GM12878 (cell line): Measurements from ENCODE around the gene CFLAR. TPM values are rescaled to one million over a fixed set of nuclear protein-coding genes. Genes with fewer than 3 reads are reported as not detected.

ENCODE experiments used
- ATAC-seq: fragments of 200-7000 bp; cut with Tn5 transposase; 3 replicates; pipeline ENCODE4 v1.9.1; 2020; ENCODE audit warnings: mild to moderate bottlenecking, moderate library complexity
- BruUV-seq: library from RNA; stranded (reverse); fragments of 400-500 nt; replicated peaks from 2 replicates; lab custom pipeline; 2021; lab: Mats Ljungman, UMichigan
- CTCF ChIA-PET: fragments of 300-600 bp; sonication (Branson Sonifier 250); formaldehyde crosslinking; extraction: SDS; loops from one replicate; lab custom pipeline; 2021; ENCODE audit warnings: inconsistent platforms; lab: Yijun Ruan, JAX
- POLR2A ChIA-PET: fragments of 350-600 bp; formaldehyde crosslinking; extraction: SDS; loops from one replicate; lab custom pipeline; 2021; ENCODE audit warnings: inconsistent platforms; lab: Charles Lee
- RAD21 ChIA-PET: fragments of 300-600 bp; sonication (Branson Sonifier 250); formaldehyde crosslinking; loops from one replicate; lab custom pipeline; 2023; ENCODE audit warnings: antibody characterized with exemption; ENCODE audit not compliant: unreplicated experiment; lab: Charles Lee
- SMC1A ChIA-PET: fragments of 300-600 bp; sonication (Branson Sonifier 250); formaldehyde crosslinking; loops from one replicate; lab custom pipeline; 2023; ENCODE audit not compliant: unreplicated experiment, uncharacterized antibody; lab: Charles Lee
- DNase-seq: peaks from one replicate; pipeline ENCODE4 v3.0.0-alpha.2; 2011; ENCODE audit warnings: low read depth, low spot score
- FAIRE-seq: peaks from 3 replicates; lab custom pipeline; 2011; peaks lifted over from hg19 to GRCh38; lab: Jason Lieb, UNC
- H2AFZ ChIP-seq: 2 replicates; pipeline ENCODE4 v1.6.0; 2011; ENCODE audit warnings: low read depth, low read length, control low read depth; ENCODE audit not compliant: control insufficient read depth
- H3K27ac ChIP-seq: 2 replicates; pipeline ENCODE4 v1.5.1; 2011; ENCODE audit warnings: control low read depth; ENCODE audit not compliant: control insufficient read depth, insufficient read depth
- H3K27me3 ChIP-seq, 2 experiments: replicated peaks in 1 of 2; 2 replicates each; pipeline versions ENCODE4 v1.6.0 to v1.6.1; 2011; ENCODE audit warnings: low read length in 1 of 2; ENCODE audit not compliant: control insufficient read depth in 2 of 2, insufficient read depth in 2 of 2
- H3K36me3 ChIP-seq, 2 experiments: 2 replicates each; pipeline ENCODE4 v1.5.1; 2011; ENCODE audit warnings: low read length in 1 of 2; ENCODE audit not compliant: control insufficient read depth in 2 of 2, insufficient read depth in 2 of 2
- H3K4me1 ChIP-seq: 2 replicates; pipeline ENCODE4 v1.6.1; 2011; ENCODE audit warnings: mild to moderate bottlenecking, low read length, moderate library complexity, mixed read lengths; ENCODE audit not compliant: control insufficient read depth, insufficient read depth
- H3K4me2 ChIP-seq: 2 replicates; pipeline ENCODE4 v1.6.0; 2011; ENCODE audit warnings: control low read depth; ENCODE audit not compliant: control insufficient read depth, insufficient read depth
- H3K4me3 ChIP-seq: fragments of 200-600 bp; sonication (generic); 2 replicates; pipeline ENCODE4 v1.5.1; 2016
- H3K79me2 ChIP-seq: 2 replicates; pipeline ENCODE4 v1.6.0; 2011; ENCODE audit warnings: low read length; ENCODE audit not compliant: control insufficient read depth, insufficient read depth
- H3K9ac ChIP-seq: 2 replicates; pipeline ENCODE4 v1.8.0; 2011; ENCODE audit warnings: low read length, control low read depth, mixed read lengths; ENCODE audit not compliant: control insufficient read depth, insufficient read depth
- H3K9me3 ChIP-seq: replicated peaks from 3 replicates; pipeline ENCODE4 v1.5.1; 2011; ENCODE audit warnings: mild to moderate bottlenecking, low read length; ENCODE audit not compliant: control insufficient read depth, insufficient read depth
- H4K20me1 ChIP-seq: 2 replicates; pipeline ENCODE4 v1.6.0; 2011; ENCODE audit not compliant: control insufficient read depth, insufficient read depth
- CBFB ChIP-seq: IDR thresholded peaks from 2 replicates; pipeline ENCODE4 v1.6.1; 2016; ENCODE audit warnings: antibody characterized with exemption, low read depth
- CEBPB ChIP-seq, 2 experiments: fragments of 150-350 bp in 1 of 2; IDR thresholded peaks; 2 replicates each; pipeline ENCODE4 v1.6.1; 2012 to 2014; ENCODE audit warnings: low read depth in 2 of 2, low read length in 2 of 2, borderline replicate concordance in 1 of 2, inconsistent platforms in 1 of 2
- FOXM1 ChIP-seq: IDR thresholded peaks from 2 replicates; pipeline ENCODE4 v1.6.1; 2012; ENCODE audit warnings: low read depth, mild to moderate bottlenecking, inconsistent platforms, low read length, moderate library complexity
- HDAC6 ChIP-seq: fragments of 200-600 bp; sonication (generic); IDR thresholded peaks from one replicate; pipeline ENCODE4 v1.8.0; 2017; ENCODE audit warnings: antibody characterized with exemption; ENCODE audit not compliant: unreplicated experiment
- MTA2 ChIP-seq: fragments of 450-650 bp; IDR thresholded peaks from 2 replicates; pipeline ENCODE4 v1.6.1; 2016; ENCODE audit warnings: low read depth, mild to moderate bottlenecking, moderate library complexity
- POU2F2 ChIP-seq: IDR thresholded peaks from 3 replicates; pipeline ENCODE4 v1.6.1; 2011; ENCODE audit warnings: low read depth, mild to moderate bottlenecking, low read length, borderline replicate concordance
- RBBP5 ChIP-seq: fragments of 200-600 bp; sonication (generic); conservative IDR thresholded peaks from 2 replicates; pipeline ENCODE4 v1.6.1; 2016
- ZNF217 ChIP-seq: fragments of 450-650 bp; IDR thresholded peaks from 2 replicates; pipeline ENCODE4 v1.6.1; 2017; ENCODE audit warnings: antibody characterized with exemption, mild to moderate bottlenecking
- WGBS: methylation state at CpG from one replicate; pipeline ENCODE4 v1.1.6; 2016; ENCODE audit warnings: low lambda C conversion rate; ENCODE audit not compliant: insufficient replicate concordance, insufficient coverage; ENCODE audit errors: missing lambda C conversion rate; 5-methylcytosine and 5-hydroxymethylcytosine counted together
- in situ Hi-C: fragments of 300-500 bp; cut with MboI; formaldehyde crosslinking; loops from 9 replicates; pipeline ENCODE4 v1.14.3; 2018; ENCODE audit warnings: mixed read lengths
- intact Hi-C: fragments of 100-400 bp; cut with micrococcal nuclease; formaldehyde crosslinking; loops from one replicate; pipeline ENCODE4 v1.14.2; 2022; ENCODE audit not compliant: unreplicated experiment
- polyA plus RNA-seq, 11 experiments: library from polyadenylated mRNA; depleted of rRNA in 4 of 11; unstranded in 6 of 11; stranded (reverse) in 5 of 11; fragments of >200 nt; fragmentation: Nextera tagmentation in 4 of 11; fragmentation: Illumina TruSeq in 1 of 11; extraction: Ambion mirVana in 4 of 11; extraction: Trizol in 1 of 11; gene quantifications; 1 replicate in 1 of 11; 2 replicates in 10 of 11; pipeline versions ENCODE4 v1.2.1 to v1.2.3, GENCODE V29; 2011 to 2016; ENCODE audit warnings: inconsistent platforms in 2 of 11, missing spikeins in 2 of 11, low read depth in 1 of 11
- total RNA-seq, 4 experiments: library from RNA; depleted of rRNA in 3 of 4; stranded (reverse); fragments of >200 nt in 3 of 4; fragmentation: Illumina TruSeq in 1 of 4; extraction: Trizol in 1 of 4; gene quantifications; 2 replicates each; pipeline versions ENCODE4 v1.2.1 to v1.2.3, GENCODE V29; 2013 to 2021
- TF ChIP-seq, protein P1 (sequence below): fragments of 450-650 bp; IDR thresholded peaks from 2 replicates; pipeline ENCODE4 v1.6.1; 2017; ENCODE audit warnings: mild to moderate bottlenecking, moderate library complexity

The CFLAR gene
- total and polyA plus RNA-seq, 10 of the 15 experiments (the other 5 are each of a cell fraction or from before 2014, with no cell fraction given) = 80.6 to 181 (median 101) TPM

DNA sequence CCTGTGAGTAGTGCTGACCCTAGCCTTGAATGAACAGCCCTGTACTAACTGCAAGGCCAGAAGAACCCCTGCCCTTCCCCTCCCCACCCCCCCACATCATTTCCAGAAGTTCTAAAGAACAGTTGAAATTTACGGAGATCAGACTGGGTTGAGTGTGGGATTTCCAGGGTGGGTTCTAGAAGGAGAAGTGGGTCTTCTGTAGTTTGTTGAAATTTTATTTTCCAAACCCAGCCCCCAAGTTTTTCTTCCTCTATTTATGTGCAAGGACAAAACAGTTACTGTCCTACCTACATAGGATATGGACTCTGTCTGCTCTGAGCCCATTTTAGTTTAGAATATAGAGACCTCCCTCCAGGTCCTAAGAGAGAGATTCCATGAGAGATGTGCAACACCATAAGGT, 40.7 kb downstream of the CFLAR start:
- no peaks in the 10 kb centered on the region for H3K9me3 ChIP-seq
- H4K20me1 ChIP-seq = no peaks in the 10 kb centered on the region
- no peak overlapping the region for H2AFZ ChIP-seq
- ChIA-PET RAD21 (interaction anchor here (2.4 to 3.8 kb wide), 3 partner anchors 21 to 76 kb away, joined by 13 to 71 read pairs (median 31); partner anchors contain the start of gene CFLAR), SMC1A (interaction anchor here (1.7 to 4.6 kb wide), 7 partner anchors 8 to 87 kb away, joined by 6 to 63 read pairs (median 28); partner anchors contain the start of genes CFLAR, HYCC2 and NDUFB3), POLR2A (interaction anchor here (2.0 to 2.2 kb wide), 2 partner anchors 24 to 26 kb away, joined by 6 to 10 read pairs; no protein-coding TSS in a partner anchor)
- 0% methylated on average over 1 of the region's 1 CpG for WGBS
- no peak overlapping the region for H3K4me3 ChIP-seq
- no peak overlapping the region for H3K4me2 ChIP-seq
- TF ChIP-seq RBBP5 = no peak
- no peak for TF ChIP-seq POU2F2
- TF ChIP-seq CEBPB (IDR thresholded peaks at IDR 0.05; ENCODE audit: borderline replicate concordance in 1 of 2, low read depth in 2 of 2, low read length in 2 of 2) = no peak
- TF ChIP-seq ZNF217 = no peak
- TF ChIP-seq FOXM1 = no peak
- TF ChIP-seq HDAC6 = no peak
- TF ChIP-seq MTA2 = no peak
- no peak for TF ChIP-seq CBFB
- TF ChIP-seq, protein P1, sequence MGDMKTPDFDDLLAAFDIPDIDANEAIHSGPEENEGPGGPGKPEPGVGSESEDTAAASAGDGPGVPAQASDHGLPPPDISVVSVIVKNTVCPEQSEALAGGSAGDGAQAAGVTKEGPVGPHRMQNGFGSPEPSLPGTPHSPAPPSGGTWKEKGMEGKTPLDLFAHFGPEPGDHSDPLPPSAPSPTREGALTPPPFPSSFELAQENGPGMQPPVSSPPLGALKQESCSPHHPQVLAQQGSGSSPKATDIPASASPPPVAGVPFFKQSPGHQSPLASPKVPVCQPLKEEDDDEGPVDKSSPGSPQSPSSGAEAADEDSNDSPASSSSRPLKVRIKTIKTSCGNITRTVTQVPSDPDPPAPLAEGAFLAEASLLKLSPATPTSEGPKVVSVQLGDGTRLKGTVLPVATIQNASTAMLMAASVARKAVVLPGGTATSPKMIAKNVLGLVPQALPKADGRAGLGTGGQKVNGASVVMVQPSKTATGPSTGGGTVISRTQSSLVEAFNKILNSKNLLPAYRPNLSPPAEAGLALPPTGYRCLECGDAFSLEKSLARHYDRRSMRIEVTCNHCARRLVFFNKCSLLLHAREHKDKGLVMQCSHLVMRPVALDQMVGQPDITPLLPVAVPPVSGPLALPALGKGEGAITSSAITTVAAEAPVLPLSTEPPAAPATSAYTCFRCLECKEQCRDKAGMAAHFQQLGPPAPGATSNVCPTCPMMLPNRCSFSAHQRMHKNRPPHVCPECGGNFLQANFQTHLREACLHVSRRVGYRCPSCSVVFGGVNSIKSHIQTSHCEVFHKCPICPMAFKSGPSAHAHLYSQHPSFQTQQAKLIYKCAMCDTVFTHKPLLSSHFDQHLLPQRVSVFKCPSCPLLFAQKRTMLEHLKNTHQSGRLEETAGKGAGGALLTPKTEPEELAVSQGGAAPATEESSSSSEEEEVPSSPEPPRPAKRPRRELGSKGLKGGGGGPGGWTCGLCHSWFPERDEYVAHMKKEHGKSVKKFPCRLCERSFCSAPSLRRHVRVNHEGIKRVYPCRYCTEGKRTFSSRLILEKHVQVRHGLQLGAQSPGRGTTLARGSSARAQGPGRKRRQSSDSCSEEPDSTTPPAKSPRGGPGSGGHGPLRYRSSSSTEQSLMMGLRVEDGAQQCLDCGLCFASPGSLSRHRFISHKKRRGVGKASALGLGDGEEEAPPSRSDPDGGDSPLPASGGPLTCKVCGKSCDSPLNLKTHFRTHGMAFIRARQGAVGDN = no peak
- TF ChIP-seq, all 136 proteins: peak for 0
- FAIRE-seq (no peak), ATAC-seq (no peak), DNase-seq (no peak)
- no peak overlapping the region for H3K27ac ChIP-seq
- peaks cover 13 to 29% of the 10 kb centered on the region in 2 experiments for H3K36me3 ChIP-seq
- no peaks in the 10 kb centered on the region for H3K27me3 ChIP-seq
- intact Hi-C loops (loop anchor here (5.0 kb wide), 2 partner anchors 84 to 254 kb away; partner anchors contain the start of genes HYCC2 and NDUFB3), in situ Hi-C loops (no loop called here)
- BruUV-seq = no TSS peak
- H3K4me1 ChIP-seq = peaks cover 16% of the 10 kb centered on the region
- peaks cover 9% of the 10 kb centered on the region for H3K79me2 ChIP-seq
- no peak overlapping the region for H3K9ac ChIP-seq
- CTCF ChIA-PET = interaction anchor here (2.2 to 3.8 kb wide), 4 partner anchors 24 to 87 kb away, joined by 8 to 54 read pairs (median 38); partner anchors contain the start of genes CFLAR, HYCC2 and NDUFB3
